ENCODE results near the gene IRF5. TPM values are rescaled to one million over a fixed set of nuclear protein-coding genes. Genes with fewer than 3 reads are reported as not detected.

IRF5 gene
- polyA plus RNA-seq, 6 donors from 2014 or later = 54.4 to 78.0 (median 58.5) TPM

DNA sequence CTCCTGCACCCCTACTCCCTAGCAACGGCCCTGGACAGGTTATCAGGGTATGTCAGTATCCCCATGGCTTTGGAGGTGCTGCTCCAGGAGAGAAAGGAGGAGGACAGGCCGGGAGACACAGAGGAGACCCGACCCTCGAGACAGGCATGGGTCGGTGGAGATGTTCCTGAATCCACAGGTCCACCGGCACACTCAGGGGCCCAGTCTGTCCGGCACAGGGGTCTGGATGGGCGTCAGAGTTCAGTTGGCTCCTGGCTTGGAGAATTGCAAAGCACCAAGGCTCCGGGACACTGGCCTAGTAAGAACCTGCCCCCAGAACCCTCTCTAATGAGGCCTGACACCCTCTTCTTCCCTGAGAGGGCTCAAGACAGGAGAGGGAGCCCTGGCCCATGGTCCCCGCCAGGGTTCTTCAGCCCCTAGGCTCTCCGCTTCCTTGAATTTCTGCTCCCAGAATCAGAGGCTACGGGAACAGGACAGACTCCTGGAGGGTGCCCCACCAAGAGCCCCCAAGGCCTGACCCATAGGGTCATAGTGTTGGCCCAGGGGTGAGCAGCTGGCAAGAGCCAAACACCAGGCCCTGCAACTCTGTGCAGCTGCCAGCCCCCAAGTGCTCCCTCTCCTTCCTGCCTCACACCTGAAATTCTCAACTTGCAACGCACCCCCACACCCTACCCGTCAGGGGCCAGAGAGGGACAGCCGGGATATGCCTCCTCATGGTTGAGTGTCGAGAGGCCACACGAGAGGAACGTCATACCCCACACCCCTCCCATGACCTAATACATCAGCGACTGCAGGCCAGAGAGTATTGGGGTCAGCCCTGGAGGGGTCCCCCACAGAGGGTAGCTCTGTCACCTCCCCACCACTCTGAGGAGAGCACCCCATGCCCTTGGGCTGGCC lies 5.5 kb upstream of the IRF5 start:
- H3K27ac Mint-ChIP-seq = no peak overlapping the region
- H3K4me3 Mint-ChIP-seq = peak overlapping the region in 4 of 8 donors; percentile 15 to 87 (median 46)
- H3K9me3 Mint-ChIP-seq = no peaks in the 10 kb centered on the region
- H3K4me1 Mint-ChIP-seq = peaks cover 25 to 37% (median 29%) of the 10 kb centered on the region in 3 donors
- H3K27me3 Mint-ChIP-seq = no peaks in the 10 kb centered on the region
- DNase-seq (no peak), ATAC-seq (ENCODE audit: low read depth in 2 of 2) (no peak)
- no peaks in the 10 kb centered on the region for H3K36me3 Mint-ChIP-seq

- H3K4me3 Mint-ChIP-seq = peak overlapping the region in 6 of 8 donors; percentile 65 to 87 (median 80)
- DNase-seq = no peak
- ATAC-seq (ENCODE audit: low read depth in 2 of 2) = no peak
- H3K36me3 Mint-ChIP-seq = no peaks in the 10 kb centered on the region
- no peaks in the 10 kb centered on the region for H3K27me3 Mint-ChIP-seq
- peak overlapping the region in 2 of 6 donors; percentile 76 to 84 for H3K27ac Mint-ChIP-seq
- no peaks in the 10 kb centered on the region for H3K9me3 Mint-ChIP-seq
- peaks cover 28 to 41% (median 31%) of the 10 kb centered on the region in 3 donors for H3K4me1 Mint-ChIP-seq
These were observed 4.9 kb upstream of the IRF5 start for GRCh38 chr7:128932862-128933179.

DNA sequence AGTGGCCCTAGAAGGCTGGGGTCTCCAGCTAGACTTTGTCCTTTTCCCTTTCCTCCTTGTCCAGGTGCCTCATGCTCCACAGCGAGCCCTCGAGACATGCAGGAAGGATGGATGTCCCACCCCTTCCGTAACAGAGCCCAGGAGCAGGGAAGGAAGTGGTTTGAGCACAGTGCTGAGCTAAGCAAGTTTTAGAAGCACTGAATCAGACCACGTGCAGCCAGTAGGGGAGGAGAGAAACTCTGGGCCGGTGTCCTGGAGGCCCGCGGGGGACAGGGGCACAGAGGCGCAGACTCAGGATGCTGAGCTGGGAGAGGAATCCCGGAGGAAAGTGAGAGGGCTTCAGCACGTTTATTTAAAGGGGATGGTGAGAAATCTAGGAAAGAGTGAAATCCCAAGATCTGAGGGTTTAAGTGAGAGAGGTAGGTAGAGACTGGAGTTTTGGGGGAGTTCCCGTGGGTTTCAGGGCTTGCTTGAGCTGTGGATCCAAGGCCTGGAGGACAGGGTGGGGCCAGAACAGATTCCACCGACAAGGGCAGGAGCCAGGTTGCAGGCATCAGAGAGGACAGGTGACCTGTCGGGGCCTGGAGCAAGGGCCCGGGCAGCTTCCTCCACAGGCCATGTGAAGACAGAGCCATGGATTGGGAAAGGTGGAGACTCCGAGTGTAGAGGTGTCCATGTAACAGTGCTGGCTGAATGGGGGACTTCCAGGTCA lies 4.4 kb upstream of the IRF5 start:
- no peak for DNase-seq
- H3K36me3 Mint-ChIP-seq = no peaks in the 10 kb centered on the region
- peak overlapping the region; percentile 47 to 90 (median 80) for H3K4me3 Mint-ChIP-seq

GRCh38 chr7:128934361-128935341 lies 3.1 kb upstream of the IRF5 start:
- DNase-seq (peak; percentile 57), ATAC-seq (ENCODE audit: low read depth in 2 of 2) (peak; percentile 51 to 58)
- Mint-ChIP-seq H3K36me3 (no peaks in the 10 kb centered on the region), H3K27ac (peak overlapping the region in 5 of 6 donors; percentile 38 to 94 (median 86)), H3K9me3 (no peaks in the 10 kb centered on the region), H3K4me1 (peaks cover 38 to 54% (median 41%) of the 10 kb centered on the region in 3 donors), H3K4me3 (peak overlapping the region; percentile 47 to 82 (median 72)), H3K27me3 (no peaks in the 10 kb centered on the region)

More for the DNA sequence above, 4.4 kb upstream of the IRF5 start:
- H3K27ac Mint-ChIP-seq = peak overlapping the region; percentile 76 to 97 (median 93)
- H3K4me1 Mint-ChIP-seq = peaks cover 28 to 42% (median 29%) of the 10 kb centered on the region in 3 donors
- no peaks in the 10 kb centered on the region for H3K9me3 Mint-ChIP-seq
- no peaks in the 10 kb centered on the region for H3K27me3 Mint-ChIP-seq
- peak; percentile 39 to 48 for ATAC-seq (ENCODE audit: low read depth in 2 of 2)

DNA sequence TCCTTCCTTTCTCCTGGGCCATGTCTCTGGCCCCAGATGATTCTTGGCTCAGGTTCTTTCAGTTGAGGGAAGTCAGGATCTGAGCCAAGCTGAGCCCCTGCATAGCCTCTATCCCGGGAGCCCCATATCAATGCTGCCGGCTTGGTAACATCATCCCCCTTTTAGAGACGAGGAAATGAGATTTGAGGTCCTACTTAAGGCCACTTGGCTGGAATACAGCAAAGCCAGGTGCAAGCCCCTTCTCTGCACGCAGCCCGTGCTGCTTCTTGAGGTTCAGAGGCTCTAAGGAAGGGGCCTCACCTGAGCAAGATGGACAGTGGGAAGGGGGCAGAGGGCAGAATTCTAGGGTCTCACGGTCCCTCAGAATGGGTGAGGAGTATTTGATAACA lies 2.4 kb upstream of the IRF5 start:
- H3K36me3 Mint-ChIP-seq = no peaks in the 10 kb centered on the region

GRCh38 chr7:128936798-128937197 lies 929 bp upstream of the IRF5 start:
- H3K9me3 Mint-ChIP-seq = no peaks in the 10 kb centered on the region
- no peaks in the 10 kb centered on the region for H3K36me3 Mint-ChIP-seq
- no peaks in the 10 kb centered on the region for H3K27me3 Mint-ChIP-seq
- H3K27ac Mint-ChIP-seq = peak overlapping the region in 5 of 6 donors; percentile 64 to 99 (median 96)
- ATAC-seq (ENCODE audit: low read depth in 2 of 2) = no peak
- H3K4me1 Mint-ChIP-seq = peaks cover 57 to 75% (median 62%) of the 10 kb centered on the region in 3 donors
- no peak for DNase-seq
- peak overlapping the region; percentile 84 to 99 (median 92) for H3K4me3 Mint-ChIP-seq

More for the DNA sequence above, 2.4 kb upstream of the IRF5 start:
- Mint-ChIP-seq H3K27ac (peak overlapping the region in 4 of 6 donors; percentile 38 to 94 (median 80)), H3K4me3 (peak overlapping the region; percentile 47 to 82 (median 67)), H3K4me1 (peaks cover 44 to 61% (median 48%) of the 10 kb centered on the region in 3 donors), H3K9me3 (no peaks in the 10 kb centered on the region), H3K27me3 (no peaks in the 10 kb centered on the region)
- ATAC-seq (ENCODE audit: low read depth in 2 of 2) (no peak), DNase-seq (no peak)

- Mint-ChIP-seq H3K4me1 (peaks cover 57 to 76% (median 63%) of the 10 kb centered on the region in 3 donors), H3K27ac (peak overlapping the region; percentile 79 to 99 (median 92)), H3K36me3 (no peaks in the 10 kb centered on the region), H3K9me3 (no peaks in the 10 kb centered on the region), H3K4me3 (peak overlapping the region; percentile 84 to 99 (median 92)), H3K27me3 (no peaks in the 10 kb centered on the region)
- ATAC-seq (ENCODE audit: low read depth in 2 of 2) (no peak), DNase-seq (no peak)
These were observed 468 bp upstream of the IRF5 start for GRCh38 chr7:128937271-128937646.

DNA sequence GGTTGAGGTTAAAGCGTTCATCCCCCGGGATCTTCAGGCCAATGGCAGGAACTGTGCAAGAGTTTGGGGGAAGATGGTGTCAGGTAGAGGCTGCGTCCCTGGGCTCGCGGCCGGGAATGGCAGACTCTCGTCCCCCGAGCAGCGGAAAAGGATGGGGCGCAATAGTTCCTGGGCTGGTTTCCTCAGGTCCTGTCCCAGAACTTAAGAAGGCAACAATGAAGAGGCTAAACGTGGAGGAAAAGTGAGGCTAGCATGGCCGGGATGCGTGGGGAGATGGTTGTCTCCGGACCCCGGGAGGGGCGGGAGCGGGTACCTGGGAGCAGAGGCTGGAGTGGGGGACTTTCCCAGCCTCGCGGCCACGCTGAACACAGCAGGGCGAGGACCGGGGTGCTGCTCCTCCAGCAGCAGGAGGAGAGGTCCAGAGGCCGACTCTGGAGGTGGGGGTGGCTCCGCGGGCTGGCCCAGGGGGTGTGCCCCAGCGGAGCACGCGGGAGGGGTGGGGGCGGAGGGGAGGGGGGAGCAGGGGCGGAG lies 882 bp downstream of the IRF5 start:
- no peak for DNase-seq
- H3K4me3 Mint-ChIP-seq = peak overlapping the region; percentile 86 to 99 (median 96)
- peak overlapping the region; percentile 70 to 99 (median 98) for H3K27ac Mint-ChIP-seq
- peaks cover 44 to 74% (median 60%) of the 10 kb centered on the region in 3 donors for H3K4me1 Mint-ChIP-seq
- H3K36me3 Mint-ChIP-seq = no peaks in the 10 kb centered on the region
- no peaks in the 10 kb centered on the region for H3K9me3 Mint-ChIP-seq
- peak in 1 of 2 donors; percentile 3 for ATAC-seq (ENCODE audit: low read depth in 2 of 2)
- H3K27me3 Mint-ChIP-seq = no peaks in the 10 kb centered on the region

- peak; percentile 67 for DNase-seq
These were observed 1.5 kb downstream of the IRF5 start for GRCh38 chr7:128939075-128939860.

DNA sequence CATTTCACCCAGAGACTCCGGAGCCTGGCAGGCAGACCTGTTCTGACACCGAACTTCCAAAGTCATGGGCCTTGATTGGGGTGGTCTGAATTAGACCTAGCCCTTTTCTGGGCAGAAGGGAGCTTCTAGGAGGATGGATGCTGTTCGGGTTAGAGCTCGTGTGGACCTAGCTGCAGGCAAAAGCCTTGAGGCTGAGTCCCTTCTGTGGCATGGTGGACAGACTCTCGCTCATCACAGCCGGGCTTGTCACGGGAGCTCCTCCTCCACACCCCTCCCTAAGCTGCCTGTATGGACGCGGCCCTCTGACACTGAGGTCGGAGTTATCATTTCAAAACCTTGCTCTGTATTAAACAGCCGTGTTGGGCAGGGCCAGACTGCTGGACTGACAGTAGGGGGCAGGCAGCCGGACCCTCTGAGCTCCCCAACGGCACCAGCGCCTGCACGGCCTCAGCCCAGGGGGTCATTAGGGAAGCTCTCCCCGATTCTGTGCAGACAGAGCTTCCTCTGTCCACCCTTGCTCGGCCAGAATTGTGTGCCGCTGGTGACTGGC lies 2.2 kb downstream of the IRF5 start:
- DNase-seq (no peak), ATAC-seq (ENCODE audit: low read depth in 2 of 2) (peak; percentile 3 to 7)
- Mint-ChIP-seq H3K4me3 (peak overlapping the region; percentile 86 to 99 (median 96)), H3K27ac (peak overlapping the region; percentile 86 to 99 (median 98)), H3K36me3 (no peaks in the 10 kb centered on the region), H3K9me3 (no peaks in the 10 kb centered on the region), H3K4me1 (peaks cover 40 to 70% (median 60%) of the 10 kb centered on the region in 3 donors), H3K27me3 (no peaks in the 10 kb centered on the region)

More at GRCh38 chr7:128939075-128939860, 1.5 kb downstream of the IRF5 start:
- peak overlapping the region; percentile 86 to 99 (median 98) for H3K27ac Mint-ChIP-seq
- peak; percentile 52 to 56 for ATAC-seq (ENCODE audit: low read depth in 2 of 2)
- H3K4me3 Mint-ChIP-seq = peak overlapping the region; percentile 86 to 99 (median 96)
- H3K27me3 Mint-ChIP-seq = no peaks in the 10 kb centered on the region
- H3K9me3 Mint-ChIP-seq = no peaks in the 10 kb centered on the region
- peaks cover 43 to 74% (median 62%) of the 10 kb centered on the region in 3 donors for H3K4me1 Mint-ChIP-seq
- no peaks in the 10 kb centered on the region for H3K36me3 Mint-ChIP-seq

DNA sequence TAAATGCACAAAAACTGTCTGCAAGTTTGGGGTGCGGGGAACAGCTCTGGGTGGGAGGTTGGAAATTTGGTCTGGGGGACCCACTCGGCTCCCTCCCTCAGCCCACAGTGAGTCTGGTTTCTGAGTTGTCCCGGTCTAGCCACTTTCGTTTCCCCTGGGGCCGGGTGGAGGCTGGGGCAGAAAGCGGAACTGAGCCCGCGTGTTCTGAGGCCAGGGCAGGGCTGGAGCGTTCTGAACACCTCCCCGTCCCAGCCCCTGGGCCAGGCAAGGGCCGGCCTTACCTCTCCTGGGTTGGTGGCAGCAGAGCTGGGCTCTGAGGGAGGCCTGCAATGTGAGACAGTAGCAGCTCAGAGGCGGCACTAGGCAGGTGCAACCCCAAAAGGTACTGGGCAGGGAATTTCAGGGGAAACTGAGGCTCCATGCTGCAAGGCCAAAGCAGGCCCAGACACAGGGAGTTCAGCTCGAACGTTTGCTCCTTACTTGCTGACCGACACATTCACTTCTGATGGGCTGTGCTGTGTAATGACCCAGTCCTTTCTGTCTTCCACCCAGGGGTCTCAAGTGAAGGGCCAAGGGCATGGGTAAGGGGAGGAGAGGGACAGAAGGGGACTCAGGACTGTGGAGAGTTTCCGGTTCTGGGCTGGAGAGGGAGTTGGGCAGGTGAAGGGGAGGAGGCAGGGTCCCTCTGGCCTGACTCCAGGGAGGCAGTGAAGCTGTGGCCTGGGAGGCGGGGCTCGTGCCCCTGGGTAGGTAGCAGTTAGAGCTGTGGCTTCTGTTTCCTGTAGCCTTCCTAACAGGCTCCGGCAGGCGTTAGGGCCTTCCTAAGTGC lies 3.0 kb downstream of the IRF5 start:
- H3K4me3 Mint-ChIP-seq = peak overlapping the region; percentile 86 to 99 (median 96)
- peak overlapping the region; percentile 86 to 99 (median 98) for H3K27ac Mint-ChIP-seq
- peaks cover 35 to 62% (median 55%) of the 10 kb centered on the region in 3 donors for H3K4me1 Mint-ChIP-seq
- ATAC-seq (ENCODE audit: low read depth in 2 of 2) (peak; percentile 67 to 70), DNase-seq (peak; percentile 89)
- H3K36me3 Mint-ChIP-seq = no peaks in the 10 kb centered on the region
- H3K9me3 Mint-ChIP-seq = no peaks in the 10 kb centered on the region
- no peaks in the 10 kb centered on the region for H3K27me3 Mint-ChIP-seq
